SKM-1 (cell line): Measurements from ENCODE around the gene ARHGAP42.

ENCODE experiments used
- DNase-seq: peaks from one replicate; lab custom pipeline; 2025; ENCODE audit not compliant: unreplicated experiment; lab: John Stamatoyannopoulos, UW

Gene ARHGAP42

DNA sequence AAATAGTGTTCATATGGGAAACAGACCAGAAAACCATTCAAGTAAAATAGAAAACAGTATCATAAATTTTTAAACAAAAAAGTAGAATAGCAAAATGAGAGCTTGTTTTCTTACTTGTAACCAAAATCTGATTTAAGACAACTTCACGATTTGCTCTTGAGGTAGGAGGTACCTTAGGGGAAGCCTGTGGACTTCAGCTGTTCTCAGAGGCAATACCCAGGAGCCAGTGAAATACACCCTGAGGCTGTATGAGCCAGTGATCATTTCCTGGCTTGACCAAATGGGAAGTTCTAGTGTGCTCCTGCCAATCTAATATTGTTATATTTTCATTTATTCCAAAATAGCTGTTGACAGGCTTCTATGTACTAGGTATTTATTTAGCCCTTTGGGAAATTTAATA is 104.8 kb downstream of the ARHGAP42 start:
- DNase-seq: no peak

DNA sequence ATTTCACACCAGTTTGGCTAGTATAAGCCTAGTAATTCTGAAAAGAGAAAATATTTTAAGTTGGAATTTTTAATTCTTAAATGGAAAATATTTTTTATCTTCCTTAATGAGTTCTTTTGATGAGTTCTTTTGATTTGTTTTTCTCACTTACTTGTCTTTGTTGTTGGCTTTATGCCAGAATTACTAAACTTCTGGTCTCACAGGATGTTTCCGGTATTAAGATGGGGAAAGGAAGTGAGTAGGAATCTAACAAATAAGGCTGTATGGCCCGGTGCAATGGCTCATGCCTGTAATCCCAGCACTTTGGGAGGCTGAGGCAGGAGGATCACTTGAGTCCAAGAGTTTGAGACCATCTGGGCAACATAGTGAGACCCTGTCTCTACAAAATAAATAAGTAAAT is 106.4 kb downstream of the ARHGAP42 start:
- DNase-seq: no peak

DNA sequence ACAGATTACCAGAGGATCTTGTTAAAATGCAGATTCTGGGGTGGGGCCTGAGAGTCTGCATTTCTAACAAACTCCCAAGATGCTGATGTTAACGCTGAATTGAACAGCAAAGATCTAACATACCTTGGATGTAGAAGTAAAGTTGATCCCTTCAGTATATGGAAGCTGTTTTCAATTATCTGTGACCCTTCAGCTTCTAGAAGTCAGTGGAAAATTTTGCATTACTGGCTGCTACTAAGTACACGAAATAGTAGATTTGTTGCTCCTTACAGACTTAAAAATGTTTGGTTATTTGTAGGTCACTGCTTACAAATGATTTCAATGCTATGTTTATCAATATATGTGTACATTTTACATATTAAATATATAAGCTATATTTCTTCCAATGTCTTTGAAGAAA is 107.4 kb downstream of the ARHGAP42 start:
- DNase-seq: no peak

DNA sequence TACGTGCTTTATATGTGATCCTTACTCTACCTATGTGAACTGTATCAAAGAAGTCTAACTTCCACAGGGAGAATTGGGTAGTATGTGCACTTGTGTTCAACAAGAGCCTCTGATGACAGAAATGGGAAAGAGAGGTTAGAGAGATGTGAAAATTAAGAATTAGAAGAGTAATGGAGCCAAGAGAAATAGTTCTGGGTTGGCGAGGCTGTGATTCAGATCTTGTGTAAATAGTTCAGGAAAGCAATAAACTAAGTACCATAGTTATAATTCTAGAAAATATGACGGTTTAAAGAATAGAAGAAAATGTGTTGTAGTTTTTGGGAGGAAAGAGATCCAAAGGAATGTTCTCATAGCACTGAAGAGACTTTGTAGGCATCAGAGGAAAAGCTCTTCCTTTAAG is 112.4 kb downstream of the ARHGAP42 start:
- DNase-seq: no peak

DNA sequence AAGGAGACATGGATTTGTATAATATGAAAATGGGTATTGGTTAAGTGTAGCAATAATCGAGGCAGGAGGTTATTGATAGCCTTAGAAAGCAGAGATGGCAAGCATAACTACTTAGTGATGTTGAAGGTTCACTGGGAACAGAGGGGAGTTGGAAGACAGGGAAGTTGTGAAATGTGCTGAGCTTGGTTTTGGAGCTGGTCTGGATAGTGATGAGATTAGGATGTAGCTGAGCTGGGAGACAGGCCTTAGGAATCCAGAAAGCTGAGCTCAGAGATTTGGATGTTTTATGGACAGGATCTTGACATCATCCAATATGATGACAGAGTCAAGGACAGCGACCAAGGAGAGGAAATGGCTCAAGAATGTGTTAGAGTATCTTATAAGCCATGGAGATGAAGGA is 113.1 kb downstream of the ARHGAP42 start:
- no peak for DNase-seq

DNA sequence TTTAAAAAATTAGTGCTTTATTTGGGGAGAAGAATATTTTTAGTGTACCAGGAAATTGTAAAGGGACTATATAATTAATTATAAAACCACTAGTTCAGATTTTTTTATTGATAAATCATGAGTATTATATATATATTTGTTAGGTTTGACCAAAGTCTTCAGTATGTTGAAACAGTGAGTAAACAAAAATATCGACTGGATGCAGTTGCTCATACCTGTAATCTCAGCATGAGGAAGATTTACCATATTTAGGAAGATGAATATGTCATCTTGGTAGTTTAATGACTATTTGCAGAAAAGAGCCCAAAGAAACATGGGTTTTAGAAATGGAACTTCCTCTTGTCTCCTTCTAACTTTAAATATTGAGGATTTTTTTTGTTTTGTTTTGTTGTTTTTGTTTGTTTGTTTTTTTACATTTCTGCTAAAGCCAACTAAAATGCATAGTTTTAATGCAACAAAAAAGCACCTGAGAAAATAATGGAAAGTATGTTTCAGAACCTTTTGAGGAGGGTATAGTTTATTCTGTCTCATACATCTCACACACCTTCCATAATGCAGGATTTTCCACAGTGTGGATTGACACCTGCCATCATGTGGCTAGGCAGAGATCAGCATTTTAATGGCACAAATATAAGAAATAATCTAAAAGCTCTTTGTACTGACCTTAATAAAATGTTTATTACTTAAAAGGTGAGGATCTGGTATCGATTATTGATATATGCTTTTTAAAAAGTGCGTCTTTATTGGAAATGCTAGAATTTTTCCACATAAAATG is 114.3 kb downstream of the ARHGAP42 start:
- DNase-seq: no peak

DNA sequence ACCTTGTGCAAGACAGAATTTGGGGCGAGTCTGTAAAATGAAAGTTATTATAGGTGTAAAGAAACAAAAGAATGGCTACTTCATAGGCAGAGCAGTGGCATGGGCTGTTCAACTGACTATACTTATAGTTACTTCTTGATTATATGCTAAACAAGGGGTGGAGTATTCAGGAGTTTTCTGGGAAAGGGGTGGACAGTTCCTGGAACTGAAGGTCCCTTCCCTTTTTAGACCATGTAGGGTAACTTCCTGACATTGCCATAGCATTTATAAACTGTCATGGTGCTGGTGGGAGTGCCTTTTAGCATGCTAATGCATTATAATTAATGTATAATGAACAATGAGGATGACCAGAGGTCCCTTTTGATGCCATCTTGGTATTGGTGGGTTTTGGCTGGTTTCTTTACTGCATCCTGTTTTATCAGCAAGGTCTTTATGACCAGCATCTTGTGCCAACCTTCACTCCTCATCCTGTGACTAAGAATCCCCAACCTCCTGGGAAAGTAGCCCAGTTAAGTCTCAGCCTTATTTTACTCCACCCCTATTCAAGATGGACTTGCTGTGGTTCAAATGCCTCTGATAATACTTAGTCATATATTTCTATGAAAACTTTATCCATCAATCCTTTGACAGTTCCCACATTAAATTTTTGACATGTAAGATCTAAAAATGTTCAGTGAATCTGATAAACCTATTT is 118.6 kb downstream of the ARHGAP42 start:
- DNase-seq: no peak

DNA sequence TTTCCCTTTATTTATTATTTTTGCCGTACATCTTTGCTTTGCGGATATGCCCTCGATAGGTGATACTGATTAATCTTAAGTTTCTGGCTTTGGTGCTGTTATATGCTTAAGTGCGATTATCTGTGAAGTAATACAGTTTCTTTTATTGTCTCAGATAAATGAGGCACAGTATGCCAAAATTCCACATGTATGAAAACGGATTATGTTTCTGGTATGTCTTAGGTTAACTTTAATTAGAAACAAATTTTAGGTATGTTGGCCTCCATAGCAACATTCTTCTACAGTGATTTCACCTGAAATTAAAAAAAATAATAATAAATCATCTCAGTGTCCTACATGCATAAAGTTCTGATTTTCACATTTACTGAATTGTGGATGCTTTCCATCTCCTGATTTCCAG is 119.2 kb downstream of the ARHGAP42 start:
- DNase-seq: no peak

DNA sequence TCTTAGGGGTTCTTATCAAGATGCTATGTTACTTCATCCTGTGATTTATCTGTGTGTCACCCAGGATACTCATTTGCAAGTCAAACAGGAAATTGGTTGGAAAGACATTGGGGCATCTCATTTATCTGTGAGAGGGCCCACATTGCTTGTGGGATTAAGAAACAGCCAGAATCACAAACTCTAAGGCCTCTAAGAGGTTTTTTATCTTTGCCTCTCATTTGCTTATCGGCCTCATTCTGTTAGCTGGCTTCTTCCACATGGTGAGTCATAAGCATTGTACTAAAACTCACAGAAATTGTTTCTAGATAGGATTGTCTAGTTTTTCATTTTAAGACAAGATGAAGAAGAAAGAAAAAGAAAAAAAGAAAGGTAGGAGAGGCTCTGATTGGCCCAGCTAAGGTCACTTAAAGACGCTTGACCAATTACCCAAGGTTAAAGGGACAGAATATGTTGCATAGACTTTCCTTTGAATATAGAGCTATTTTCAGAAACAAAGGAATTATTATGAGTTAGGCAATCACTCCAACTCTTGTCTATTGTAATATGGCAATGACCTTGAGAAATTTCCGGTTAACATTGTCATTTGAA is 121.9 kb downstream of the ARHGAP42 start:
- no peak for DNase-seq

DNA sequence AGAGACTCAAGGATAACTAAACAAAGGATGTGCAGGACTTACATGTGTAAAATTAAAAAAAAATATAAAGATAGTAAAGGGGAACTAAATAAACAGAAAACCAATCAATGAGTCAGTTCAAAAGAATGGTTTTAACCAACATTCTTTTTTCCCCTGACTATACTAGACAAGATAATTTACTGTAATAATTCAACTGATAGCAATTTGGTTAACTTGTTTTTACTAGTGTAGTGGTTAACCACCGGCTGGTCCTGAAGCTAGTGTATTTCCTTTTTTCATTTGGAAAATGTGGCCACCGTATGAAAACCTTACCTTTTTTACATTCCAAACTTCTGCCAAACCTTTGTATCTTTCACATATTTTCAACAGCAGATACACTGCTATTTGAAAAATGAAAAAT is 123.1 kb downstream of the ARHGAP42 start:
- DNase-seq: no peak

DNA sequence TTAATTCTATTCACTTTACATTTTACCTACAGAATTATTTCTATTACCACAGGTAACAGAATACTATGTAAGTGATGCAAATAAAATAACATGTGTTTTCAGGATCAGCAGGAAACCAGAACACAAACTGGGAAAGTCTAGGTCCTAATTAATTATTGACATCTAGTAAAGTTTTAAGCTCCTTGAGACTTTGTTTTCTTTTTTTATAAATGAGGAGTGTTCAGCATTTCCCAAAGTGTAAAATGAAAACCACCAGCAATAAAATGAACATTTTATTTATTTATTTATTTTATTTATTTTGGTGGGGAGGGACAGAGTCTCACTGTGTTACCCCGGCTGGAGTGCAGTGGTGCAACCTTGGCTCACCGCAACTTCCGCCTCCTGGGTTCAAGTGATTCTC is 123.6 kb downstream of the ARHGAP42 start:
- no peak for DNase-seq

DNA sequence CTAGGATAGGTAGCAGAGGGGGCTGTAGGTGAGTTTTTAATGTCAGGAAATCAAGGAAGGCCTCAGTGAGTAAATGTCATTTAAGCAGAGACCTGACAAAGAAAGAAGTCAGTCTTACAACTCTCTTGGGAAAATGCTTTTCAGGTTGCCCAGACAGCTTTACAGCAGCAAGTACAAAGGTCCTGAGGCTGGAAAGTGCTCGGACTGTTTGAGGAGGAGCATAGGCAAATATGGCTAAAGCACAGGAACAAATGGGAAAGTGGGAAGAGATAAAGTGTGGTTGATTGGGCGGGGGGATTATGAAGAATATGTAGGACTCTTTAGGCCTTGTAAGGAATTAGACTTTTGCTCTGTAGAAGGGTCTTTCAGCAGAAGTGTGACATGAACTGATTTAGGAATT is 125.4 kb downstream of the ARHGAP42 start:
- DNase-seq: no peak

DNA sequence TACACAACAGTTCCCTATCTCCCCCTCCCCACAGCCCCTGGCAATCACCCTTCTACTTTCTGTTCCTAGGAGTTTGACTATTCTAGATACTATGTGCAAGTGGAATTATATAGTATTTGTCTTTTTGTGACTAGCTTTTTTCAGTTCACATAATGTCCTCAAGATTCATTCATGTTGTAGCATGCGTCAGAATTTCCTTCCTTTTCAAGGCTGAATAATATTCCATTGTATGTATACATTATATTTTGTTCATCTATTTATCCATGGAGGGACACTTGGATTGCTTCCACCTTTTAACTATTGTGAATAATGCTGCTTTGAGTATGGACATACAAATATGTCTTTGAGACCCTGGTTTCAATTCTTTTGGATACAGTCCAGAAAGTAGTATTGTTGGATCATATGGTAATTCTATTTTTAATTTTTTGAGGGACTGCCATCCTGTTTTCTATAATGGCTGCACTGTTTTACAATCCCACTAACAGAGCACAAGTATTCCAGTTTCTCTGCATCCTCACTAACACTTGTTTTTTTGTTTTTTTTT is 128.8 kb downstream of the ARHGAP42 start:
- DNase-seq: no peak

DNA sequence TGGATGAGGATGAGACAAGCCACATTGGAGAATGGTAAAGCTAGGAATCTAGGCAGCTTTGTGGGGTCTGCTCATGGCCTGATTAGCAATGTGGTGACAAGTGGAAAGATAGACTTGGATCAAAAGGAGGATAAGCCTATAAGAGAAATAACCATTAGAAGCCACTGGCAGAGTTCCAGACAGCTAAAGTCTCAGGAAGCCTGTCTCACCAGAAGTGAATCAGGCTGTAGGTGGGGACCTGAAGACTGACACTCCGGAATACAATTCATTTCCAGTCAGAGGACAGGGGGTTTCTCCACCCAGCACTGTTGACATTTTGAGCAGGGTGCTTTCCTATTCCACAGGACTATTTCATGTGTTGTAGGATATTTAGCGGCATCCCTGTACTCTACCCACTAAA is 129.7 kb downstream of the ARHGAP42 start:
- no peak for DNase-seq

DNA sequence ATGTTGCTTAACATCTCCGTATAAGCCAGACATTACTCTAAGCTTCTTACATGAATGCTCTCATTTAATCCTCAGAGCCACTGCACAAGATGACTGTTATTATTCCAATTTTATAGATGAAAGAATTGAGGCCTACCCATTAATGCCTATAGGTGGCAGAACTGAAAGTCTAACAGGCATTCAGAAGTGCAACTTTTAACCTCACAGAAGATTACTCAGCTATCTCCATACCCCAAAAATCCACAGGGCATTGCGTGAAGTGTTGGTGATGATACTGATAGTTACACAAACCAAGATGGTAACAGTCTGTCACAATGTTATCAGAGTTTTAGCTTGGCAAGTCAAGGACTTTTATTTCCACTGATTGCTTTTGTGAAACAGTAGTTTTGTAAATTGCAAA is 130.5 kb downstream of the ARHGAP42 start:
- no peak for DNase-seq

DNA sequence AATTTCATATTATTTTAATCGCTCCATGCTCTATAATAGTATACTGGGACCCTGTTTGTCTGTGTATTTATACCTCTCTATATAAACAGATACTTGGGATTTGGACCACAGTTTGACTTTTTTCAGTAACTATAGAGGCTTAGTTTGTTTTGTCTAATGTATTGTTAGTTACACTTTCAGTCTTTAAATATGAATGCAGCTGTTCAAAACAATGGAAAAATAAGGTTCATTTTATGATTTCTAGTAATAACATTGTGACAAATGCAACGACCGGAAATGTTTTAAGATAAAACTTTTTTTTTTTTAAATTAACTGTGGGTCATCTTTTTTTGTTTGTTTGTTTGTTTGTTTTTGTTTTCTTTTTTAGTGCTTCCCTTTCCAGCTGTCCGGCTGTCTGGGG is 133.5 kb downstream of the ARHGAP42 start:
- no peak for DNase-seq

DNA sequence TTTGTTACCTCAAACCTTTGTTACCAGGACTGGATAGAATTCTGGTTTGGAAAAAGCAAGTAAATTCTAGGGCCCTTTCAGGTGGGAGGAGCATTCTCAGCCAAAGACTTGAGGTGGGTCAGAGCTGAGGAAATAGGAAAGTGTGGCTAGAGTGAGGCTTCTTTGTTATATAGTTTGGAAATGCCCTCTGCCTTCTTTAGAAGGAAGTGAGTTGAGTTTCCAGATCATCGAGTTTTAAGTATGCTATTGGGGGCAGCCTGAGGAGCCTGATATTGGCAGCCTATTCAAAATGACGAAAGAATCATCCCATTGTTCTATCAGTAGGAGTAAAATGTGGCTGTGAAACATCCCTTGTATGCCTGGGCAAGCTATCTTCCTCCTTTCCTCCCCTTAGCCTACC is 134.1 kb downstream of the ARHGAP42 start:
- no peak for DNase-seq

DNA sequence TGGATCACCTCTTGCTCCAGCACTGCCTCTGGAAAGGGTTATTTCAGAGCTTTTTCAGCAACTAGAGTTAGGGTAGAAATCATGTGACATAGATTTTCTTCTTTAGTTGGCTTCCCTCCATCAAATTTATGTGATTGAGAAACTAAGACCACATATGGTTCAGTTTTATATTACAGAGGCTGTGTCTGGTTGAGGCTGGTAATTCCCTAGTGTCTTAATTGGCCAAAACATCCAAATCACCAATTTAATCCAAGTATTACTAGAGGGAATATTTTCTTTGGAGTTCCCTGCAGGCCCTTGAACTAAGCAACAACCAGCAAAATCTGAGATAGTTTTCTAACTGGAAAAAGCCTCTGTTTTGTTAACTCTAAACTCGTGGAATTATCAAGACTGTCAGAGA is 136.3 kb downstream of the ARHGAP42 start:
- no peak for DNase-seq

DNA sequence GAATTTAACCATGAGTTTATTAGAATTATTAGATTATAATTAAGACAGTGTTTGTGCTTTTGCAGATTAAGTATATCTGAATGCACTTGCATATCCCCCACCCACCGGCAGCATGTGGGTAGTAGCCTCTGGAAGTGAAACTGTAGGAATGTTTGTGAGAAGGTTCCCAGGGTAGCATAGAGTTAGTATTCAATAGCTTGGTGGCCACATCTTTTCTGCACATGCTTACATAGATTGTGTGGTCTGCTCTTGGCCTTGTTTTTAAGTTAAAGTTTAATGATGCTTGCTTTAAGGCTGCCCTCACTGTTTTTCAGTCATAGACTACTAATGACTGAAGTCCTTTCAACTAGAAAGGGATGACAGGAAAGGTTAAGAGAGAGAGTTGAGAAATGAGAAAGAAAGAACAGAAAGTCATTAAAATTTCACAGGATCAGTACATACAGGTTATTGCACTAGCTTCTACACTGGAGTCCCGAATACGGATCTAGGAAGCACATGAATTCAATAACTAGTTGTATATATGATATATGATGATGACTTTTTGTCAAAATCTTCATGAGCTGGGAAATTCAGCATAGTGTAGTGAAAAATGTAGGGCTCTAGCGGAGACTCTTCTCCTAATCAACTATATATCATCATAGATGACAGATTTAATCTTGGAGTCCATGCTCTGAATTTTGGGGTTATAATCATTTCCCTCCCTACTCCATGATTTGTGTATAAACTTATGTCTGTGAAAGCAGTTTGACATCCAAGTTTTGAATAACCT is 137.1 kb downstream of the ARHGAP42 start:
- no peak for DNase-seq

DNA sequence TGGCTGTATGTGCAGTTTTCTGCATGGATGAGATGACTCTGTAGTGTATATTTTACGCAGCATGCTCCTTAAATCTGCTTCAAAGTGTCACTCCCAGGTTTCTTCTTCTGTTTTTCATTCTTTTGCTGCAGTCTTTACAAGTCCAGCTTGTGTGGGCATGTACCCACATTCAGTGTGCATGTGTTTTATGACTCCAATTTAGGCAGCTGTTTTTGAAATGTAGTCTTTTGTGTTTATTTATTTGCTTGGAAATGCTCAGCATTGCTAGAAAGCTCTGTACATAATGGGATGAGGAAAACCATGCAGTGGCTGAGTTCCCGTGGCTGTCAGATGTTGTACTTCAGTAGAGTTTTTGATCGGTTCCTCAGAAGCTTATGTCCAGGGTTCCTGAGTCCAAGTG is 138.5 kb downstream of the ARHGAP42 start:
- no peak for DNase-seq

DNA sequence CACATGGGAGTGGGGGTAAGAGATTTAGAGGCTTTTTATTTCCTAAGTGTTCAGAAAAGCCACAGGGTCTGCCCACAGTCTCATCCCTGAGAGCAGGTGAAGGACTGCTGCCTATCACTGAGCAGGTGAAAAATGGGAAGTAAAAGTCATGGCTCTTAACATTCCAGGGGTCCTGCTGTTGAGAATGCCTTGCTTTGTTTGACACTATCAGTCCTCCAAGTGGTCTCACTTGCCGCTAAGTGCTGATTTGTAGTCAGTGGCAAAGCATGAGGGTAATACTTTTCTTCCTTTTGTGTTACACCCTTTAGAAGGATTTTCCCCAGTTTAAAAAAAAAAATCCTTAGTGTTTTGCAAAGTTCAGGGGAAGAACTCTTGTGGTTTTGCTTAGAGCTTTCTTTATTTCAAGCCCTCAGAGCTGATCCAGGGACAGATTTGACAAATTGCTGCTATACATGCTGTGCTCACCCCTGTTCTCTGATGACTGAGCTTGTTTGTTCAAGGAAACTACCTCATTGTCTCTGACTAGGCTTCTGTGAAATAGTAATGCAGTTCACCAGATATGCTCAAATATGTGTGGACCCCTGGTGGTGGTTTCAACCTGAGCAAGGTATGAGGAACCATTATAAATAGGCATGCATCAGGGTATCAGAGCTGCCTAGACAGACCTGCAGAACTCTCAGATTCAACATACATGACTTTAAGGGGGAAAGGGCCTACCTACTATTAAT is 141.0 kb downstream of the ARHGAP42 start:
- DNase-seq: no peak
